Trophoblast cell (in vitro differentiated cells and primary cell): ENCODE measurements around the gene NELFB.

Experiments used
- DNase-seq, 2 donors: peaks; one replicate each; pipeline ENCODE4 v3.0.0-alpha.2; 2016
- H2AFZ ChIP-seq: 2 replicates; pipeline ENCODE4 v1.6.1; 2013; ENCODE audit warnings: low read length, moderate library complexity, mild to moderate bottlenecking; ENCODE audit not compliant: insufficient read depth, poor library complexity
- H2AK5ac ChIP-seq: 2 replicates; pipeline ENCODE4 v1.6.1; 2013; ENCODE audit warnings: mild to moderate bottlenecking, low read length
- H2BK120ac ChIP-seq: 2 replicates; pipeline ENCODE4 v1.6.1; 2013; ENCODE audit warnings: low read length, mild to moderate bottlenecking, moderate library complexity; ENCODE audit not compliant: insufficient read depth, poor library complexity
- H2BK12ac ChIP-seq: 2 replicates; pipeline ENCODE4 v1.6.1; 2013; ENCODE audit warnings: mild to moderate bottlenecking, low read length, moderate library complexity
- H2BK5ac ChIP-seq: 2 replicates; pipeline ENCODE4 v1.6.1; 2013; ENCODE audit warnings: low read length, low read depth, moderate library complexity, mild to moderate bottlenecking; ENCODE audit not compliant: poor library complexity
- H3K14ac ChIP-seq: 2 replicates; pipeline ENCODE4 v1.6.1; 2013; ENCODE audit warnings: mild to moderate bottlenecking, low read length
- H3K18ac ChIP-seq: 2 replicates; pipeline ENCODE4 v1.6.1; 2013; ENCODE audit warnings: mild to moderate bottlenecking, low read length
- H3K23ac ChIP-seq: 2 replicates; pipeline ENCODE4 v1.6.1; 2013; ENCODE audit warnings: low read length
- H3K27ac ChIP-seq: 2 replicates; pipeline ENCODE4 v1.5.1; 2013; ENCODE audit warnings: low read depth, mild to moderate bottlenecking, inconsistent platforms, low read length, moderate library complexity
- H3K27me3 ChIP-seq: 2 replicates; pipeline ENCODE4 v1.6.1; 2013; ENCODE audit warnings: inconsistent platforms, mild to moderate bottlenecking, low read length, moderate library complexity; ENCODE audit not compliant: insufficient read depth
- H3K36me3 ChIP-seq, 2 experiments: 1 replicate in 1 of 2; 2 replicates in 1 of 2; pipeline ENCODE4 v1.6.1; 2013; ENCODE audit warnings: low read length in 2 of 2, mild to moderate bottlenecking in 2 of 2, moderate library complexity in 1 of 2; ENCODE audit not compliant: insufficient read depth in 2 of 2, control insufficient read depth in 1 of 2
- H3K4ac ChIP-seq: 2 replicates; pipeline ENCODE4 v1.6.1; 2013; ENCODE audit warnings: low read depth, mild to moderate bottlenecking, low read length, moderate library complexity
- H3K4me1 ChIP-seq, 2 experiments: 1 replicate in 1 of 2; 2 replicates in 1 of 2; pipeline ENCODE4 v1.6.1; 2013; ENCODE audit warnings: low read length in 2 of 2, mild to moderate bottlenecking in 2 of 2, moderate library complexity in 1 of 2; ENCODE audit not compliant: insufficient read depth in 2 of 2, control insufficient read depth in 1 of 2
- H3K4me2 ChIP-seq: 2 replicates; pipeline ENCODE4 v1.6.1; 2013; ENCODE audit warnings: inconsistent platforms, mild to moderate bottlenecking, low read length, moderate library complexity
- H3K4me3 ChIP-seq: 2 replicates; pipeline ENCODE4 v1.5.1; 2013; ENCODE audit warnings: mild to moderate bottlenecking, low read depth, low read length, inconsistent platforms
- H3K79me1 ChIP-seq: one replicate; pipeline ENCODE4 v1.6.1; 2013; ENCODE audit warnings: low read length
- H3K79me2 ChIP-seq: 2 replicates; pipeline ENCODE4 v1.6.1; 2013; ENCODE audit warnings: low read length, mild to moderate bottlenecking; ENCODE audit not compliant: control insufficient read depth, insufficient read depth, poor library complexity
- H3K9ac ChIP-seq: 2 replicates; pipeline ENCODE4 v1.6.1; 2013; ENCODE audit warnings: mild to moderate bottlenecking, low read length
- H3K9me3 ChIP-seq: 2 replicates; pipeline ENCODE4 v1.6.1; 2013; ENCODE audit warnings: low read depth, mild to moderate bottlenecking, control low read depth, inconsistent platforms, low read length; ENCODE audit not compliant: insufficient read depth
- H4K12ac ChIP-seq: 2 replicates; pipeline ENCODE4 v1.6.1; 2013; ENCODE audit warnings: low read depth, mild to moderate bottlenecking, low read length, moderate library complexity
- H4K8ac ChIP-seq: 2 replicates; pipeline ENCODE4 v1.6.1; 2013; ENCODE audit warnings: low read depth, mild to moderate bottlenecking, low read length, moderate library complexity
- H4K91ac ChIP-seq: one replicate; pipeline ENCODE4 v1.6.1; 2013; ENCODE audit warnings: low read depth, mild to moderate bottlenecking, low read length, moderate library complexity
- WGBS: extraction: QIAGEN DNeasy Blood & Tissue Kit; methylation state at CpG from one replicate; pipeline ENCODE4 v1.1.7; 2013; ENCODE audit warnings: missing lambda C conversion rate; ENCODE audit not compliant: insufficient read length, insufficient coverage; ENCODE audit errors: extremely low coverage; 5-methylcytosine and 5-hydroxymethylcytosine counted together

NELFB gene

GRCh38 chr9:137278061-137278701 is 23.1 kb downstream of the NELFB start:
- Histone ChIP-seq H3K27me3 (no peaks in the 10 kb centered on the region), H2BK12ac (peak overlapping the region; percentile 21), H3K9ac (peak overlapping the region; percentile 55), H3K27ac (peak overlapping the region; percentile 50), H4K8ac (peak overlapping the region; percentile 73), H2BK5ac (peak overlapping the region; percentile 29), H3K23ac (no peak overlapping the region), H2BK120ac (peak overlapping the region; percentile 86), H3K9me3 (peaks cover 17% of the 10 kb centered on the region), H3K14ac (peak overlapping the region; percentile 83), H3K79me1 (peaks cover 17% of the 10 kb centered on the region), H3K4me2 (peak overlapping the region; percentile 60), H3K18ac (peak overlapping the region; percentile 68), H4K91ac (peak overlapping the region; percentile 84), H2AK5ac (peak overlapping the region; percentile 40), H3K36me3 (peaks cover 24 to 28% of the 10 kb centered on the region in 2 experiments), H3K4me1 (peaks cover 27 to 29% of the 10 kb centered on the region in 2 experiments), H2AFZ (peak overlapping the region; percentile 68), H3K4ac (peak overlapping the region; percentile 53), H3K4me3 (peak overlapping the region; percentile 58), H3K79me2 (peaks cover 5% of the 10 kb centered on the region), H4K12ac (peak overlapping the region; percentile 85)
- no peak for DNase-seq
- no CpG with 5 or more reads among the region's 54 CpGs for WGBS

- H2AK5ac ChIP-seq, result no peak overlapping the region
- no peak overlapping the region for H3K23ac ChIP-seq
- H3K79me2 ChIP-seq, result peaks cover 5% of the 10 kb centered on the region
- peak overlapping the region; percentile 36 for H4K8ac ChIP-seq
- H4K12ac ChIP-seq, result no peak overlapping the region
- H3K4me1 ChIP-seq, result peaks cover 27 to 29% of the 10 kb centered on the region in 2 experiments
- no peak overlapping the region for H3K27ac ChIP-seq
- peak overlapping the region; percentile 62 for H3K18ac ChIP-seq
- no peak for DNase-seq
- no peak overlapping the region for H3K9ac ChIP-seq
- H4K91ac ChIP-seq, result peak overlapping the region; percentile 37
- peaks cover 17 to 22% of the 10 kb centered on the region in 2 experiments for H3K36me3 ChIP-seq
- peak overlapping the region; percentile 40 for H3K14ac ChIP-seq
- no peak overlapping the region for H2BK12ac ChIP-seq
- H3K9me3 ChIP-seq, result peaks cover 17% of the 10 kb centered on the region
- peak overlapping the region; percentile 53 for H3K4me3 ChIP-seq
- no CpG with 5 or more reads among the region's 139 CpGs for WGBS
- peak overlapping the region; percentile 40 for H2AFZ ChIP-seq
- H3K4me2 ChIP-seq, result peak overlapping the region; percentile 60
- H3K27me3 ChIP-seq, result no peaks in the 10 kb centered on the region
- peaks cover 17% of the 10 kb centered on the region for H3K79me1 ChIP-seq
- H2BK120ac ChIP-seq, result no peak overlapping the region
- H3K4ac ChIP-seq, result no peak overlapping the region
- no peak overlapping the region for H2BK5ac ChIP-seq
Measured at GRCh38 chr9:137278721-137279711, 23.9 kb downstream of the NELFB start.

GRCh38 chr9:137279741-137280473 is 24.8 kb downstream of the NELFB start:
- Histone ChIP-seq H2BK5ac (no peak overlapping the region), H4K91ac (no peak overlapping the region), H3K14ac (no peak overlapping the region), H3K18ac (no peak overlapping the region), H3K36me3 (peaks cover 15 to 16% of the 10 kb centered on the region in 2 experiments), H3K4me3 (no peak overlapping the region), H3K9me3 (peaks cover 17% of the 10 kb centered on the region), H2AK5ac (no peak overlapping the region), H4K8ac (no peak overlapping the region), H3K23ac (no peak overlapping the region), H3K4me2 (peak overlapping the region; percentile 83), H4K12ac (no peak overlapping the region), H3K9ac (no peak overlapping the region), H3K4me1 (peaks cover 27 to 29% of the 10 kb centered on the region in 2 experiments), H3K27ac (no peak overlapping the region), H3K79me2 (peaks cover 5% of the 10 kb centered on the region), H3K4ac (no peak overlapping the region), H3K27me3 (no peaks in the 10 kb centered on the region), H3K79me1 (peaks cover 17% of the 10 kb centered on the region), H2AFZ (no peak overlapping the region), H2BK12ac (no peak overlapping the region), H2BK120ac (no peak overlapping the region)
- no CpG with 5 or more reads among the region's 41 CpGs for WGBS
- no peak for DNase-seq
